Upper lobe of left lung (tissue), 6 donors: ENCODE measurements around the gene ZNF844. TPM values are rescaled to one million over a fixed set of nuclear protein-coding genes. Genes with fewer than 3 reads are reported as not detected.
"Not testable (repeated sequence)": the region's sequence is repeated elsewhere in the genome, so short reads cannot be mapped to it uniquely, and the experiment has no call there.

Experiments used
- ATAC-seq, 2 donors: fragments of 200-7000 bp; cut with Tn5 transposase; one replicate each; pipeline ENCODE4 v1.9.1; 2022; ENCODE audit warnings: mild to moderate bottlenecking in 2 of 2, moderate library complexity in 2 of 2; ENCODE audit not compliant: low FRiP score in 2 of 2
- DNase-seq, 2 donors: peaks; one replicate each; pipeline ENCODE4 v3.0.0-alpha.2; 2019 to 2020
- H3K27ac ChIP-seq, 4 donors: fragments of 200-600 bp; sonication (generic); one replicate each; pipeline ENCODE4 v1.5.1; 2016 to 2019
- H3K27me3 ChIP-seq, 4 donors: fragments of 200-600 bp; sonication (generic); one replicate each; pipeline ENCODE4 v1.5.1; 2017 to 2019
- H3K36me3 ChIP-seq, 4 donors: fragments of 200-600 bp; sonication (generic); one replicate each; pipeline ENCODE4 v1.5.1; 2016 to 2019
- H3K4me1 ChIP-seq, 4 donors: fragments of 200-600 bp; sonication (generic); one replicate each; pipeline ENCODE4 v1.5.1; 2018 to 2019
- H3K4me3 ChIP-seq, 4 donors: fragments of 200-600 bp; sonication (generic); one replicate each; pipeline ENCODE4 v1.5.1; 2017 to 2019; ENCODE audit warnings: mild to moderate bottlenecking in 2 of 4, moderate library complexity in 1 of 4
- H3K9me3 ChIP-seq, 4 donors: fragments of 200-600 bp; sonication (generic); one replicate each; pipeline ENCODE4 v1.5.1; 2018 to 2019
- EP300 ChIP-seq, 4 donors: sonication (generic); formaldehyde crosslinking; IDR thresholded peaks; one replicate each; pipeline ENCODE4 v1.5.1; 2017; ENCODE audit warnings: antibody characterized with exemption in 4 of 4, control low read depth in 2 of 4
- POLR2A ChIP-seq, 4 donors: fragments of 450-650 bp; IDR thresholded peaks; one replicate each; pipeline ENCODE4 v1.5.1; 2016 to 2017; ENCODE audit warnings: antibody characterized with exemption in 4 of 4, mild to moderate bottlenecking in 2 of 4
- POLR2AphosphoS5 ChIP-seq, 2 donors: sonication (generic); formaldehyde crosslinking; IDR thresholded peaks; one replicate each; pipeline ENCODE4 v1.5.1; 2017; ENCODE audit warnings: antibody characterized with exemption in 2 of 2
- WGBS, 2 donors: methylation state at CpG; one replicate each; pipeline ENCODE4 v1.1.5; 2017 to 2018; 5-methylcytosine and 5-hydroxymethylcytosine counted together
- total RNA-seq, 6 donors: library from RNA; depleted of rRNA in 4 of 6; stranded (reverse); fragments of >200 nt in 4 of 6; gene quantifications; one replicate each; pipeline versions ENCODE4 v1.1.0 to v1.2.1, GENCODE V29; 2016 to 2021
- TF ChIP-seq, protein P1 (sequence below), 6 experiments: fragments of 450-650 bp in 4 of 6; fragments of 200-600 bp in 2 of 6; sonication (generic) in 2 of 6; IDR thresholded peaks; one replicate each; pipeline ENCODE4 v1.5.1; 2016 to 2019; ENCODE audit warnings: antibody characterized with exemption in 6 of 6
- donor health status: DM: no; HTN: no; CAD: no; lungs with moderate emphysema.
- donor health status: DM: no; HTN: yes; CAD: no; lungs with severe emphysema.

Gene ZNF844
- total RNA-seq, 6 donors from 2014 or later = 2.3 to 14.7 (median 9.8) TPM

DNA sequence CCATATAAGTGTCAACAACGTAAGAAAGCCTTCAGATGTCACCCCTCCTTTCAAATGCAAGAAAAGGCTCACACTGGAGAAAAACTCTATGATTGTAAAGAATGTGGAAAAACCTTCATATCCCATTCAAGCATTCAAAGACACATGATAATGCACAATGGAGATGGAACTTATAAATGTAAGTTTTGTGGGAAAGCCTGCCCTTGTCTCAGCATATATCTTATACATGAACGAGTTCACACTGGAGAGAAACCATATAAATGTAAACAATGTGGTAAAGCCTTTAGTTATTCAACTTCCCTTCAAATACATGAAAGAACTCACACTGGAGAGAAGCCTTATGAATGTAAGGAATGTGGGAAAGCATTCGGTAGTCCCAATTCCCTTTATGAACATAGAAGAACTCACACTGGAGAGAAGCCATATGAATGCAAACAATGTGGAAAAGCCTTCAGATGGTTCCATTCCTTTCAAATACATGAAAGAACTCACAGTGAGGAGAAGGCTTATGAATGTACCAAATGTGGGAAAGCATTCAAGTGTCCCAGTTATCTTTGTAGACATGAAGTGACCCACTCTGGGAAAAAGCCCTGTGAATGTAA is 11.1 kb downstream of the ZNF844 start:
- Histone ChIP-seq H3K36me3 (peaks cover 25 to 71% (median 53%) of the 10 kb centered on the region in 4 donors), H3K4me3 (no peak overlapping the region), H3K9me3 (peaks cover 93 to 100% (median 96%) of the 10 kb centered on the region in 4 donors), H3K4me1 (no peaks in the 10 kb centered on the region), H3K27me3 (no peaks in the 10 kb centered on the region), H3K27ac (no peak overlapping the region)
- TF ChIP-seq POLR2AphosphoS5 (IDR thresholded peaks at IDR 0.05) (no peak), EP300 (IDR thresholded peaks at IDR 0.05) (no peak), POLR2A (IDR thresholded peaks at IDR 0.05) (no peak)
- TF ChIP-seq, protein P1, sequence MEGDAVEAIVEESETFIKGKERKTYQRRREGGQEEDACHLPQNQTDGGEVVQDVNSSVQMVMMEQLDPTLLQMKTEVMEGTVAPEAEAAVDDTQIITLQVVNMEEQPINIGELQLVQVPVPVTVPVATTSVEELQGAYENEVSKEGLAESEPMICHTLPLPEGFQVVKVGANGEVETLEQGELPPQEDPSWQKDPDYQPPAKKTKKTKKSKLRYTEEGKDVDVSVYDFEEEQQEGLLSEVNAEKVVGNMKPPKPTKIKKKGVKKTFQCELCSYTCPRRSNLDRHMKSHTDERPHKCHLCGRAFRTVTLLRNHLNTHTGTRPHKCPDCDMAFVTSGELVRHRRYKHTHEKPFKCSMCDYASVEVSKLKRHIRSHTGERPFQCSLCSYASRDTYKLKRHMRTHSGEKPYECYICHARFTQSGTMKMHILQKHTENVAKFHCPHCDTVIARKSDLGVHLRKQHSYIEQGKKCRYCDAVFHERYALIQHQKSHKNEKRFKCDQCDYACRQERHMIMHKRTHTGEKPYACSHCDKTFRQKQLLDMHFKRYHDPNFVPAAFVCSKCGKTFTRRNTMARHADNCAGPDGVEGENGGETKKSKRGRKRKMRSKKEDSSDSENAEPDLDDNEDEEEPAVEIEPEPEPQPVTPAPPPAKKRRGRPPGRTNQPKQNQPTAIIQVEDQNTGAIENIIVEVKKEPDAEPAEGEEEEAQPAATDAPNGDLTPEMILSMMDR (IDR thresholded peaks at IDR 0.05) = no peak
- no peak for DNase-seq
- ATAC-seq = no peak
- WGBS, 2 donors = 93% methylated on average over 3 of the region's 3 CpGs

DNA sequence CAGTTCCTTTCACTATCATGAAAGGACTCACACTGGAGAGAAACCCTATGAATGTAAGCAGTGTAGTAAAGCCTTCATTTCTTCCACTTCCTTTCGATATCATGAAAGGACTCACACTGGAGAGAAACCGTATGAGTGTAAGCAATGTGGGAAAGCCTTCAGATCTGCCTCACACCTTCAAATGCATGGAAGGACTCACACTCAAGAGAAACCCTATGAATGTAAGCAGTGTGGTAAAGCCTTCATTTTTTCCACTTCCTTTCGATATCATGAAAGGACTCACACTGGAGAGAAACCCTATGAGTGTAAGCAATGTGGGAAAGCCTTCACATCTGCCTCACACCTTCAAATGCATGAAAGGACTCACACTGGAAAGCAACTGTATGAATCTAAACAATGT is 11.8 kb downstream of the ZNF844 start:
- 95 to 98% methylated on average over 3 of the region's 3 CpGs for WGBS, 2 donors
- H3K4me1 ChIP-seq, H3K4me3 ChIP-seq, DNase-seq, ATAC-seq, H3K27ac ChIP-seq, H3K27me3 ChIP-seq: not testable (repeated sequence)
- Histone ChIP-seq H3K36me3 (peaks cover 25 to 71% (median 52%) of the 10 kb centered on the region in 4 donors), H3K9me3 (peaks cover 95 to 100% (median 97%) of the 10 kb centered on the region in 4 donors)

DNA sequence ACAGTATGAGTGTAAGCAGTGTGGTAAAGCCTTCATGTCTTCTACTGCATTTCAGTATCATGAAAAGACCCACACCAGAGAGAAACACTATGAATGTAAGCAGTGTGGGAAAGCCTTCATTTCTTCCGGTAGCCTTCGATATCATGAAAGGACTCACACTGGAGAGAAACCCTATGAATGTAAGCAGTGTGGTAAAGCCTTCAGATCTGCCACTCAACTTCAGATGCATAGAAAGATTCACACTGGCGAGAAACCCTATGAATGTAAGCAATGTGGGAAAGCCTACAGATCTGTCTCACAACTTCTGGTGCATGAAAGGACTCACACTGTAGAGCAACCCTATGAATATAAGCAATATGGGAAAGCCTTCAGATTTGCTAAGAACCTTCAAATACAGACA is 12.8 kb downstream of the ZNF844 start:
- no peaks in the 10 kb centered on the region for H3K4me1 ChIP-seq
- no peak for DNase-seq
- H3K4me3 ChIP-seq = no peak overlapping the region
- 93 to 97% methylated on average over 3 of the region's 3 CpGs for WGBS, 2 donors
- peaks cover 25 to 71% (median 52%) of the 10 kb centered on the region in 4 donors for H3K36me3 ChIP-seq
- H3K27ac ChIP-seq = no peak overlapping the region
- H3K27me3 ChIP-seq = no peaks in the 10 kb centered on the region
- ATAC-seq = no peak
- TF ChIP-seq, protein P1 (IDR thresholded peaks at IDR 0.05) = no peak
- TF ChIP-seq POLR2A (IDR thresholded peaks at IDR 0.05) (no peak), POLR2AphosphoS5 (IDR thresholded peaks at IDR 0.05) (no peak), EP300 (IDR thresholded peaks at IDR 0.05) (no peak)
- H3K9me3 ChIP-seq = peaks cover 96 to 99% (median 98%) of the 10 kb centered on the region in 4 donors

DNA sequence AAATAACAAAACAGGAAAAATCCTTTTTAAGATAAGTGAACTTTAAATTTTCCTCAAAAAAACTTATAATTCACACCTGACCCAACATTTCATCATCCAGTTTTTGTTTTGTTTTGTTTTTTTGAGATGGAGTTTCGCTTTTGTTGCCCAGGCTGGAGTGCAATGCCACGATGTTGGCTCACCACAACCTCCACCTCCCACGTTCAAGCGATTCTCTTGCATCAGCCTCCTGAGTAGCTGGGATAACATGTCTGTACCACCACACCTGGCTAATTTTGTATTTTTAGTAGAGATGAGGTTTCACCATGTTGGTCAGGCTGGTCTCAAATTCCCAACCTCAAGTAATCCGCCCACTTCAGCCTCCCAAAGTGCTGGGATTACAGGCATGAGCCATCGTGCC is 18.8 kb downstream of the ZNF844 start:
- peaks cover 41 to 53% (median 43%) of the 10 kb centered on the region in 4 donors for H3K9me3 ChIP-seq
- H3K27me3 ChIP-seq, H3K27ac ChIP-seq, ATAC-seq, H3K4me3 ChIP-seq, DNase-seq, H3K4me1 ChIP-seq: not testable (repeated sequence)
- peaks cover 0 to 14% (median 4%) of the 10 kb centered on the region in 4 donors for H3K36me3 ChIP-seq
- 87 to 93% methylated on average over 6 of the region's 6 CpGs for WGBS, 2 donors

DNA sequence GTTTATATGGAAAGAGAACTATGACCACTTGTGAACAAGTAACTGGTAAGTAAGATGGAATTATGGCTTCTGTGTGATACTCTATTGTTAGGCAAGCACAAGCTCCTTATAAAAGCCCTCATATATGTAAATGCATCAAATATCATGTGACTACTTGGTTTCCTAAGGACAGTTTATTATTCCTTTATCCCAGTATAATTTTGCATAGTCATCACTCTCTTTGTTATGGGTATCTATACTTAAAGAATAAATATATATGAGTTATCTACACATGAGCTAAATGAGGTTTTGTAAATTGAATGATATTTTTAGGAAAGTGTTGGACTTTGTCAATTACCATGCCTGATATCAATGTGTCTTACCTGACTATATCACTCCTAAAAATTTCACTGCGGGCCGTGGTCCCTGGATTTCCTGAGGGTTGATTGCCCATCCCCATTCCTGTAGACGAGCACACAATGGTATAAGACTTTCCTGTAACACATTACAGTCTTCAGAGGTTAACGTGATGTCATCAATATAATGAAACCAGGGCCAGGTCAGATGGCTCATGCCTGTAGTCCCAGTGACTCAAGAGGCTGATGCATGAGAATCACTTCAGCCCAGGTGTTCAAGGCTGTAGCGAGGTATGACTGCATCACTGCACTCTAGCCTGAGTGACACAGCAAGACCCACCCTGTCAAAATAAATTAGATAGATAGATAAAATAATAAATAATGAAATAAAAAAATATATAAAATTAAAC is 20.7 kb downstream of the ZNF844 start:
- H3K4me3 ChIP-seq = no peak overlapping the region
- peaks cover 22 to 34% (median 24%) of the 10 kb centered on the region in 4 donors for H3K9me3 ChIP-seq
- no peaks in the 10 kb centered on the region for H3K36me3 ChIP-seq
- no peaks in the 10 kb centered on the region for H3K27me3 ChIP-seq
- no peak for TF ChIP-seq EP300 (IDR thresholded peaks at IDR 0.05)
- TF ChIP-seq, protein P1 (IDR thresholded peaks at IDR 0.05) = no peak
- no peak for TF ChIP-seq POLR2A (IDR thresholded peaks at IDR 0.05)
- TF ChIP-seq POLR2AphosphoS5 (IDR thresholded peaks at IDR 0.05) = no peak
- DNase-seq (no peak), ATAC-seq (no peak)
- WGBS, 2 donors = 88 to 91% methylated on average over 5 of the region's 5 CpGs
- H3K27ac ChIP-seq = no peak overlapping the region
- H3K4me1 ChIP-seq = no peaks in the 10 kb centered on the region
